Ishikawa (cell line): ENCODE measurements around the gene ADCY5.
A peak's percentile ranks its signal among the peaks of the same experiment; 100 is the strongest.

Source experiments
- CEBPB ChIP-seq: IDR thresholded peaks from 2 replicates; pipeline ENCODE4 v1.6.1; 2012
- CREB1 ChIP-seq: IDR thresholded peaks from 2 replicates; pipeline ENCODE4 v1.6.1; 2012; ENCODE audit warnings: low read depth
- EGR1 ChIP-seq: IDR thresholded peaks from 2 replicates; pipeline ENCODE4 v1.6.1; 2012
- EP300 ChIP-seq: IDR thresholded peaks from 2 replicates; pipeline ENCODE4 v1.6.1; 2012; ENCODE audit warnings: borderline replicate concordance
- FOXM1 ChIP-seq: IDR thresholded peaks from 2 replicates; pipeline ENCODE4 v1.6.1; 2012; ENCODE audit warnings: low read depth, borderline replicate concordance
- MAX ChIP-seq: IDR thresholded peaks from 2 replicates; pipeline ENCODE4 v1.6.1; 2012
- NFIC ChIP-seq: IDR thresholded peaks from 2 replicates; pipeline ENCODE4 v1.6.1; 2012
- RAD21 ChIP-seq: IDR thresholded peaks from 2 replicates; pipeline ENCODE4 v1.6.1; 2012; ENCODE audit warnings: low read depth
- REST ChIP-seq: IDR thresholded peaks from 2 replicates; pipeline ENCODE4 v1.6.1; 2012; ENCODE audit warnings: low read depth, mild to moderate bottlenecking
- TAF1 ChIP-seq: IDR thresholded peaks from 2 replicates; pipeline ENCODE4 v1.6.1; 2012; ENCODE audit warnings: low read depth, mild to moderate bottlenecking
- TCF12 ChIP-seq: IDR thresholded peaks from 2 replicates; pipeline ENCODE4 v1.6.1; 2012; ENCODE audit warnings: low read depth
- TEAD4 ChIP-seq: IDR thresholded peaks from 2 replicates; pipeline ENCODE4 v1.6.1; 2012
- USF1 ChIP-seq: IDR thresholded peaks from 2 replicates; pipeline ENCODE4 v1.6.1; 2012
- YY1 ChIP-seq: IDR thresholded peaks from 2 replicates; pipeline ENCODE4 v1.6.1; 2012; ENCODE audit warnings: low read depth
- ZBTB7A ChIP-seq: IDR thresholded peaks from 2 replicates; pipeline ENCODE4 v1.6.1; 2012; ENCODE audit warnings: low read depth

The ADCY5 gene

GRCh38 chr3:123369085-123369484, 79.8 kb downstream of the ADCY5 start:
- TF ChIP-seq MAX (no peak), TEAD4 (no peak), TAF1 (no peak), EGR1 (no peak), USF1 (no peak), YY1 (no peak), CEBPB (no peak), REST (no peak), EP300 (no peak), NFIC (no peak)

GRCh38 chr3:123367467-123368154, 81.3 kb downstream of the ADCY5 start:
- TF ChIP-seq TEAD4 (no peak), REST (no peak), CREB1 (no peak), USF1 (no peak), ZBTB7A (no peak), FOXM1 (no peak), EGR1 (no peak), CEBPB (no peak), YY1 (no peak), RAD21 (no peak), NFIC (no peak), MAX (no peak), TCF12 (no peak), EP300 (no peak)

- TF ChIP-seq MAX (no peak), RAD21 (peak; percentile 50; the same call in 1 of the 2 replicates), NFIC (no peak), FOXM1 (no peak)
Measured at GRCh38 chr3:123365450-123366143, 83.3 kb downstream of the ADCY5 start.

GRCh38 chr3:123361071-123361470, 87.8 kb downstream of the ADCY5 start:
- TF ChIP-seq RAD21 (no peak), FOXM1 (no peak), MAX (no peak), TCF12 (no peak), TEAD4 (no peak), REST (no peak), NFIC (no peak), YY1 (no peak), EP300 (no peak), EGR1 (no peak), CREB1 (no peak)
